Hepatocyte (in vitro differentiated cells): ENCODE results near the gene RPS6KC1. TPM values are rescaled to one million over a fixed set of nuclear protein-coding genes. Genes with fewer than 3 reads are reported as not detected.

Source experiments
- DNase-seq: peaks from one replicate; pipeline ENCODE4 v3.0.0-alpha.2; 2016; ENCODE audit warnings: low spot score
- H2AFZ ChIP-seq: fragments of 200-600 bp; sonication (generic); 2 replicates; pipeline ENCODE4 v1.6.0; 2016; ENCODE audit warnings: antibody characterized with exemption, mild to moderate bottlenecking
- H3K27ac ChIP-seq: fragments of 200-600 bp; sonication (generic); 2 replicates; pipeline ENCODE4 v1.5.1; 2016; ENCODE audit warnings: mild to moderate bottlenecking
- H3K27me3 ChIP-seq: fragments of 200-600 bp; sonication (generic); 2 replicates; pipeline ENCODE4 v1.6.1; 2016
- H3K36me3 ChIP-seq: fragments of 200-600 bp; sonication (generic); replicated peaks from 2 replicates; pipeline ENCODE4 v1.5.1; 2016; ENCODE audit warnings: low read depth; ENCODE audit not compliant: insufficient read depth
- H3K4me1 ChIP-seq: fragments of 200-600 bp; sonication (generic); 2 replicates; pipeline ENCODE4 v1.5.1; 2016; ENCODE audit warnings: mild to moderate bottlenecking, moderate library complexity; ENCODE audit not compliant: insufficient read depth
- H3K4me2 ChIP-seq: fragments of 200-600 bp; sonication (generic); 2 replicates; pipeline ENCODE4 v1.6.0; 2016
- H3K4me3 ChIP-seq: fragments of 200-600 bp; sonication (generic); 2 replicates; pipeline ENCODE4 v1.5.1; 2016; ENCODE audit warnings: mild to moderate bottlenecking
- H3K79me2 ChIP-seq: fragments of 200-600 bp; sonication (generic); 2 replicates; pipeline ENCODE4 v1.6.0; 2017; ENCODE audit warnings: mild to moderate bottlenecking
- H3K9me2 ChIP-seq: fragments of 200-600 bp; sonication (generic); replicated peaks from 2 replicates; pipeline ENCODE4 v1.6.0; 2017; ENCODE audit warnings: mild to moderate bottlenecking; ENCODE audit not compliant: insufficient read depth
- H3K9me3 ChIP-seq: fragments of 200-600 bp; sonication (generic); 2 replicates; pipeline ENCODE4 v1.5.1; 2016; ENCODE audit warnings: low read depth, mild to moderate bottlenecking
- H4K20me1 ChIP-seq: fragments of 200-600 bp; sonication (generic); 2 replicates; pipeline ENCODE4 v1.6.0; 2016; ENCODE audit warnings: mild to moderate bottlenecking; ENCODE audit not compliant: insufficient read depth, poor library complexity, severe bottlenecking
- CTCF ChIP-seq: fragments of 200-600 bp; sonication (generic); IDR thresholded peaks from 2 replicates; pipeline ENCODE4 v1.5.1; 2016; ENCODE audit warnings: antibody characterized with exemption, mild to moderate bottlenecking; ENCODE audit not compliant: poor library complexity
- EZH2 ChIP-seq: fragments of 200-600 bp; sonication (generic); IDR thresholded peaks from 2 replicates; pipeline ENCODE4 v1.6.1; 2016; ENCODE audit warnings: antibody characterized with exemption, mild to moderate bottlenecking, borderline replicate concordance
- EZH2phosphoT487 ChIP-seq: fragments of 200-600 bp; sonication (generic); IDR thresholded peaks from one replicate; pipeline ENCODE4 v1.6.1; 2018; ENCODE audit warnings: antibody characterized with exemption, mild to moderate bottlenecking, low read depth, moderate library complexity; ENCODE audit not compliant: unreplicated experiment, severe bottlenecking
- WGBS: methylation state at CpG from one replicate; pipeline ENCODE4 v1.1.6; 2016; ENCODE audit warnings: low lambda C conversion rate; ENCODE audit errors: missing lambda C conversion rate; 5-methylcytosine and 5-hydroxymethylcytosine counted together
- polyA plus RNA-seq: library from polyadenylated mRNA; unstranded; fragments of >200 nt; fragmentation: Nextera tagmentation; extraction: Ambion mirVana; gene quantifications from 2 replicates; pipeline ENCODE4 v1.2.1, GENCODE V29; 2016
- total RNA-seq: library from RNA; depleted of rRNA; stranded (reverse); fragments of >200 nt; gene quantifications from 2 replicates; pipeline ENCODE4 v1.2.3, GENCODE V29; 2014

The RPS6KC1 gene
- total and polyA plus RNA-seq, 2 experiments from 2014 or later = 10.0 to 26.9 TPM

GRCh38 chr1:213166852-213167251 is 115.8 kb downstream of the RPS6KC1 start:
- Histone ChIP-seq H2AFZ (no peak overlapping the region), H3K79me2 (no peaks in the 10 kb centered on the region), H4K20me1 (no peaks in the 10 kb centered on the region), H3K9me3 (no peaks in the 10 kb centered on the region), H3K4me1 (no peaks in the 10 kb centered on the region), H3K9me2 (no peaks in the 10 kb centered on the region), H3K27me3 (no peaks in the 10 kb centered on the region), H3K4me2 (no peak overlapping the region), H3K4me3 (no peak overlapping the region), H3K27ac (no peak overlapping the region), H3K36me3 (no peaks in the 10 kb centered on the region)
- TF ChIP-seq CTCF (no peak), EZH2 (no peak)
- DNase-seq = no peak
- 74% methylated on average over 3 of the region's 3 CpGs for WGBS

DNA sequence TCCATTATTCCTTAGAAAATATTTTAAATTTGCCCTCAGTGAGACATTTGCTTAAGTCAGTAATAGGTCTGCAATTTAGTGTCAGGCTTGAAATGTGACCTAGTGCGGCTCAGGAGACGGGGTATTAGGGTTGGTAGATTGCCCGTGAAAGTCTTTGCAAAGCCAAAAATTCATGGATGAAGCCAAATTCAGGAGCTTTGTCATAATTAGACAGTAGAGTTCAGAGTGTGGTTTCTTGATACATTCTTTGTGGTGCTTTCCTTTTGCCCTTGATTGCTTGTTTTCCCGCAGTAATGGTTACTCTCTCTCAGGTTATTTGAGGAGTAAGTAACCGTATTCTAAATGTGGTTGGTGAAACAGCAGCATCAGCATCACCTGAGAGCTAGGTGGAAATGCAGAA is 120.7 kb downstream of the RPS6KC1 start:
- TF ChIP-seq CTCF (no peak), EZH2phosphoT487 (no peak), EZH2 (no peak)

GRCh38 chr1:213176341-213176740 is 125.3 kb downstream of the RPS6KC1 start:
- no peak for DNase-seq
- Histone ChIP-seq H2AFZ (no peak overlapping the region), H3K27ac (no peak overlapping the region), H3K4me1 (no peaks in the 10 kb centered on the region), H4K20me1 (no peaks in the 10 kb centered on the region), H3K36me3 (no peaks in the 10 kb centered on the region), H3K4me3 (no peak overlapping the region), H3K9me2 (no peaks in the 10 kb centered on the region), H3K79me2 (no peaks in the 10 kb centered on the region), H3K4me2 (no peak overlapping the region), H3K9me3 (no peaks in the 10 kb centered on the region), H3K27me3 (no peaks in the 10 kb centered on the region)
- TF ChIP-seq CTCF = no peak
- no peak for TF ChIP-seq EZH2phosphoT487
- no peak for TF ChIP-seq EZH2
- 85% methylated on average over 3 of the region's 3 CpGs for WGBS

More for the DNA sequence above, 120.7 kb downstream of the RPS6KC1 start:
- Histone ChIP-seq H2AFZ (no peak overlapping the region), H3K9me3 (no peaks in the 10 kb centered on the region), H3K9me2 (no peaks in the 10 kb centered on the region), H3K27ac (no peak overlapping the region), H3K4me3 (no peak overlapping the region), H3K4me1 (no peaks in the 10 kb centered on the region), H3K79me2 (no peaks in the 10 kb centered on the region), H3K27me3 (no peaks in the 10 kb centered on the region), H3K4me2 (no peak overlapping the region), H3K36me3 (no peaks in the 10 kb centered on the region), H4K20me1 (no peaks in the 10 kb centered on the region)
- DNase-seq = no peak
- WGBS = 97% methylated on average over 5 of the region's 5 CpGs

DNA sequence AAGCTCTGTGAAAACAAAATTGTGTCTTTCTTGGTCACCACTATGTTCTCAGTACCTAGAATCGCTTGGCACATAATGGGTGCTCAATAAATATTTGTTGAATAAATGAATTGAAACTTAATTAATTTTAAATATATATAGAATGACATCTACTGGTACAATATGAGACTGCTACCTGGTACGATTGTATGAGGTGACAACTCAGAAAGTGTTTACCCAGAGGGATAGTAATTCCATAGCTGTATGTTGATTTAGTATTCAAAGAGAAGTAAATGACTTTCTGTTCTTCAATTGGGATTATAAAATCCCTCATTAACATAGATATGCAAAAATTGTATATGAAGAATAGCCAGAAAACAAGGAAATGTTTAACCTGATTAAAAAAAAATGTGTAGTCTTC is 128.7 kb downstream of the RPS6KC1 start:
- no peaks in the 10 kb centered on the region for H3K9me2 ChIP-seq
- H3K36me3 ChIP-seq = no peaks in the 10 kb centered on the region
- no peak overlapping the region for H2AFZ ChIP-seq
- H3K27ac ChIP-seq = no peak overlapping the region
- H3K27me3 ChIP-seq = no peaks in the 10 kb centered on the region
- no peak overlapping the region for H3K4me3 ChIP-seq
- H3K9me3 ChIP-seq = peaks cover 3% of the 10 kb centered on the region
- 89% methylated on average over 2 of the region's 2 CpGs for WGBS
- DNase-seq = no peak
- TF ChIP-seq EZH2 (no peak), CTCF (no peak), EZH2phosphoT487 (no peak)
- H4K20me1 ChIP-seq = no peaks in the 10 kb centered on the region
- H3K79me2 ChIP-seq = no peaks in the 10 kb centered on the region
- H3K4me1 ChIP-seq = no peaks in the 10 kb centered on the region
- H3K4me2 ChIP-seq = no peak overlapping the region
